DOHH2 (cell line): ENCODE data around the gene MYO7B.

Experiments
- H3F3A ChIP-seq: fragments of 200-600 bp; sonication (generic), shearing (Covaris generic); 2 replicates; pipeline ENCODE4 v1.6.0; 2016; ENCODE audit warnings: antibody characterized with exemption, mild to moderate bottlenecking; ENCODE audit not compliant: control insufficient read depth, insufficient read depth
- H3K27ac ChIP-seq: fragments of 200-600 bp; sonication (generic); 2 replicates; pipeline ENCODE4 v1.5.1; 2014; ENCODE audit warnings: low read depth, mild to moderate bottlenecking, low read length, moderate library complexity
- H3K27me3 ChIP-seq: fragments of 200-600 bp; sonication (generic); 2 replicates; pipeline ENCODE4 v1.6.1; 2014; ENCODE audit warnings: mild to moderate bottlenecking, low read length, mixed read lengths; ENCODE audit not compliant: control insufficient read depth
- H3K36me3 ChIP-seq: fragments of 200-600 bp; sonication (generic); 2 replicates; pipeline ENCODE4 v1.6.1; 2014; ENCODE audit warnings: mild to moderate bottlenecking, low read length, moderate library complexity, mixed read lengths; ENCODE audit not compliant: control insufficient read depth
- H3K4me1 ChIP-seq: fragments of 200-600 bp; sonication (generic); 2 replicates; pipeline ENCODE4 v1.6.1; 2014; ENCODE audit warnings: mild to moderate bottlenecking, low read length, mixed read lengths; ENCODE audit not compliant: control insufficient read depth
- H3K4me2 ChIP-seq: fragments of 200-600 bp; sonication (generic); 2 replicates; pipeline ENCODE4 v1.6.0; 2014; ENCODE audit warnings: mild to moderate bottlenecking, low read length, moderate library complexity
- H3K4me3 ChIP-seq: fragments of 200-600 bp; sonication (generic); 2 replicates; pipeline ENCODE4 v1.5.1; 2014; ENCODE audit warnings: mild to moderate bottlenecking, low read length, mixed read lengths
- H3K79me2 ChIP-seq: fragments of 200-600 bp; sonication (generic); 2 replicates; pipeline ENCODE4 v1.6.1; 2014; ENCODE audit warnings: mild to moderate bottlenecking, low read length, mixed read lengths; ENCODE audit not compliant: control insufficient read depth
- H3K9me2 ChIP-seq: fragments of 200-600 bp; sonication (generic); replicated peaks from 2 replicates; pipeline ENCODE4 v1.6.1; 2014; ENCODE audit warnings: mild to moderate bottlenecking, low read length, mixed read lengths; ENCODE audit not compliant: control insufficient read depth
- H3K9me3 ChIP-seq: fragments of 200-600 bp; sonication (generic); 2 replicates; pipeline ENCODE4 v1.6.1; 2014; ENCODE audit warnings: antibody characterized with exemption, low read length, mixed read lengths; ENCODE audit not compliant: control insufficient read depth, insufficient read depth
- H4K20me1 ChIP-seq: fragments of 200-600 bp; sonication (generic); 2 replicates; pipeline ENCODE4 v1.6.0; 2014; ENCODE audit warnings: low read depth, mild to moderate bottlenecking, antibody characterized with exemption, low read length, moderate library complexity; ENCODE audit not compliant: control insufficient read depth, insufficient read depth
- CTCF ChIP-seq: fragments of 200-600 bp; sonication (generic); IDR thresholded peaks from one replicate; pipeline ENCODE4 v1.5.1; 2014; ENCODE audit warnings: antibody characterized with exemption, mild to moderate bottlenecking, low read depth, low read length; ENCODE audit not compliant: poor library complexity, severe bottlenecking
- EZH2phosphoT487 ChIP-seq: fragments of 200-600 bp; sonication (generic); IDR thresholded peaks from 2 replicates; pipeline ENCODE4 v1.6.1; 2017; ENCODE audit warnings: borderline replicate concordance, mild to moderate bottlenecking, antibody characterized with exemption, low read length, moderate library complexity, mixed read lengths

MYO7B gene

GRCh38 chr2:127626175-127626574 is 90.7 kb downstream of the MYO7B start:
- Histone ChIP-seq H3K27me3 (no peaks in the 10 kb centered on the region), H3K4me1 (peaks cover 32% of the 10 kb centered on the region), H3K9me2 (no peaks in the 10 kb centered on the region), H4K20me1 (no peaks in the 10 kb centered on the region), H3K4me2 (peak overlapping the region; percentile 52), H3K79me2 (no peaks in the 10 kb centered on the region), H3F3A (no peaks in the 10 kb centered on the region), H3K27ac (no peak overlapping the region), H3K4me3 (peak overlapping the region; percentile 22; the same call in 1 of the 2 replicates), H3K36me3 (no peaks in the 10 kb centered on the region), H3K9me3 (no peaks in the 10 kb centered on the region)
- TF ChIP-seq CTCF: no peak
- TF ChIP-seq EZH2phosphoT487: no peak

GRCh38 chr2:127626917-127627739 is 91.6 kb downstream of the MYO7B start:
- H3K27ac ChIP-seq: no peak overlapping the region

GRCh38 chr2:127627740-127628571 is 92.5 kb downstream of the MYO7B start:
- Histone ChIP-seq H3K9me3 (no peaks in the 10 kb centered on the region), H4K20me1 (no peaks in the 10 kb centered on the region), H3K4me3 (no peak overlapping the region), H3K4me1 (peaks cover 47% of the 10 kb centered on the region), H3K4me2 (no peak overlapping the region), H3K27ac (no peak overlapping the region), H3K79me2 (no peaks in the 10 kb centered on the region), H3F3A (no peaks in the 10 kb centered on the region), H3K9me2 (no peaks in the 10 kb centered on the region), H3K36me3 (no peaks in the 10 kb centered on the region), H3K27me3 (no peaks in the 10 kb centered on the region)
- TF ChIP-seq EZH2phosphoT487: no peak
- TF ChIP-seq CTCF: no peak

More at GRCh38 chr2:127626917-127627739, 91.6 kb downstream of the MYO7B start:
- peak overlapping the region; percentile 52 for H3K4me2 ChIP-seq
- H3K36me3 ChIP-seq: no peaks in the 10 kb centered on the region
- H3K27me3 ChIP-seq: no peaks in the 10 kb centered on the region
- no peak for TF ChIP-seq CTCF
- TF ChIP-seq EZH2phosphoT487: no peak
- no peaks in the 10 kb centered on the region for H3F3A ChIP-seq
- peak overlapping the region; percentile 22; the same call in 1 of the 2 replicates for H3K4me3 ChIP-seq
- H3K9me3 ChIP-seq: no peaks in the 10 kb centered on the region
- H3K79me2 ChIP-seq: no peaks in the 10 kb centered on the region
- H3K9me2 ChIP-seq: no peaks in the 10 kb centered on the region
- no peaks in the 10 kb centered on the region for H4K20me1 ChIP-seq
- H3K4me1 ChIP-seq: peaks cover 39% of the 10 kb centered on the region
